Measurements from ENCODE around the gene POSTN.

Gene POSTN

GRCh38 chr13:37598597-37598996 is at the start of gene POSTN:
Gene POSTN, minus strand, starts transcription at chr13:37598768. Its CDS starts 42 bp downstream, at chr13:37598726.
- no peak for TF ChIP-seq EZH2phosphoT487 (IDR thresholded peaks at IDR 0.05; ENCODE audit: low read depth)
- no peak for TF ChIP-seq CTCF (IDR thresholded peaks at IDR 0.05; ENCODE audit: low read depth, low read length)
- H2AFZ ChIP-seq (ENCODE audit: low read depth, low read length): no peak within 1 kb of the TSS
- H3K4me3 ChIP-seq (ENCODE audit: low read length): no peak within 1 kb of the TSS
- no peaks in the 10 kb centered on the region for H3K9me3 ChIP-seq (ENCODE audit: insufficient read depth, low read length)
- no peaks in the 10 kb centered on the region for H3K36me3 ChIP-seq (replicated peaks; ENCODE audit: low read depth, low read length)
- peaks cover 23% of the 10 kb centered on the region for H3K27me3 ChIP-seq (ENCODE audit: low read depth, low read length)
- H4K20me1 ChIP-seq (ENCODE audit: insufficient read depth, low read length): no peaks in the 10 kb centered on the region
- H3K9ac ChIP-seq (ENCODE audit: low read length): no peak within 1 kb of the TSS
- H3K27ac ChIP-seq (ENCODE audit: low read length): no peak within 1 kb of the TSS
- H3K4me1 ChIP-seq (ENCODE audit: low read length): no peaks in the 10 kb centered on the region
- H3K4me2 ChIP-seq (ENCODE audit: low read length): no peak within 1 kb of the TSS
- no peaks in the 10 kb centered on the region for H3K79me2 ChIP-seq (ENCODE audit: low read length)

- H3K27ac ChIP-seq (ENCODE audit: low read length): no peak overlapping the region
- H3K4me1 ChIP-seq (ENCODE audit: low read length): no peaks in the 10 kb centered on the region
- H4K20me1 ChIP-seq (ENCODE audit: insufficient read depth, low read length): no peaks in the 10 kb centered on the region
- H3K27me3 ChIP-seq (ENCODE audit: low read depth, low read length): no peaks in the 10 kb centered on the region
- no peak overlapping the region for H2AFZ ChIP-seq (ENCODE audit: low read depth, low read length)
- no peaks in the 10 kb centered on the region for H3K9me3 ChIP-seq (ENCODE audit: insufficient read depth, low read length)
- H3K4me3 ChIP-seq (ENCODE audit: low read length): no peak overlapping the region
- H3K4me2 ChIP-seq (ENCODE audit: low read length): no peak overlapping the region
- H3K36me3 ChIP-seq (replicated peaks; ENCODE audit: low read depth, low read length): no peaks in the 10 kb centered on the region
- no peak for TF ChIP-seq EZH2phosphoT487 (IDR thresholded peaks at IDR 0.05; ENCODE audit: low read depth)
- no peak for TF ChIP-seq CTCF (IDR thresholded peaks at IDR 0.05; ENCODE audit: low read depth, low read length)
- no peak overlapping the region for H3K9ac ChIP-seq (ENCODE audit: low read length)
- H3K79me2 ChIP-seq (ENCODE audit: low read length): no peaks in the 10 kb centered on the region
Observed at GRCh38 chr13:37647031-37647650, 48.6 kb upstream of the POSTN start.

GRCh38 chr13:37646531-37646930 is 48.0 kb upstream of the POSTN start:
- Histone ChIP-seq H3K27me3 (ENCODE audit: low read depth, low read length) (no peaks in the 10 kb centered on the region), H3K9ac (ENCODE audit: low read length) (no peak overlapping the region), H3K36me3 (replicated peaks; ENCODE audit: low read depth, low read length) (no peaks in the 10 kb centered on the region), H3K4me2 (ENCODE audit: low read length) (no peak overlapping the region), H2AFZ (ENCODE audit: low read depth, low read length) (no peak overlapping the region), H3K27ac (ENCODE audit: low read length) (no peak overlapping the region), H4K20me1 (ENCODE audit: insufficient read depth, low read length) (no peaks in the 10 kb centered on the region), H3K9me3 (ENCODE audit: insufficient read depth, low read length) (no peaks in the 10 kb centered on the region), H3K4me1 (ENCODE audit: low read length) (peaks cover 2% of the 10 kb centered on the region), H3K79me2 (ENCODE audit: low read length) (no peaks in the 10 kb centered on the region), H3K4me3 (ENCODE audit: low read length) (no peak overlapping the region)
- no peak for TF ChIP-seq EZH2phosphoT487 (IDR thresholded peaks at IDR 0.05; ENCODE audit: low read depth)
- no peak for TF ChIP-seq CTCF (IDR thresholded peaks at IDR 0.05; ENCODE audit: low read depth, low read length)

GRCh38 chr13:37645181-37645740 is 46.7 kb upstream of the POSTN start:
- no peak overlapping the region for H3K4me3 ChIP-seq (ENCODE audit: low read length)
- TF ChIP-seq EZH2phosphoT487 (IDR thresholded peaks at IDR 0.05; ENCODE audit: low read depth): no peak
- TF ChIP-seq CTCF (IDR thresholded peaks at IDR 0.05; ENCODE audit: low read depth, low read length): no peak

More at GRCh38 chr13:37645181-37645740, 46.7 kb upstream of the POSTN start:
- Histone ChIP-seq H3K27ac (ENCODE audit: low read length) (no peak overlapping the region), H2AFZ (ENCODE audit: low read depth, low read length) (no peak overlapping the region), H3K4me2 (ENCODE audit: low read length) (no peak overlapping the region), H4K20me1 (ENCODE audit: insufficient read depth, low read length) (no peaks in the 10 kb centered on the region), H3K9ac (ENCODE audit: low read length) (no peak overlapping the region), H3K36me3 (replicated peaks; ENCODE audit: low read depth, low read length) (no peaks in the 10 kb centered on the region), H3K4me1 (ENCODE audit: low read length) (peaks cover 11% of the 10 kb centered on the region), H3K9me3 (ENCODE audit: insufficient read depth, low read length) (no peaks in the 10 kb centered on the region), H3K27me3 (ENCODE audit: low read depth, low read length) (no peaks in the 10 kb centered on the region), H3K79me2 (ENCODE audit: low read length) (no peaks in the 10 kb centered on the region)

Measured in OCI-LY3 (cell line).